Measurements from ENCODE around the gene TMEM144.

The TMEM144 gene

DNA sequence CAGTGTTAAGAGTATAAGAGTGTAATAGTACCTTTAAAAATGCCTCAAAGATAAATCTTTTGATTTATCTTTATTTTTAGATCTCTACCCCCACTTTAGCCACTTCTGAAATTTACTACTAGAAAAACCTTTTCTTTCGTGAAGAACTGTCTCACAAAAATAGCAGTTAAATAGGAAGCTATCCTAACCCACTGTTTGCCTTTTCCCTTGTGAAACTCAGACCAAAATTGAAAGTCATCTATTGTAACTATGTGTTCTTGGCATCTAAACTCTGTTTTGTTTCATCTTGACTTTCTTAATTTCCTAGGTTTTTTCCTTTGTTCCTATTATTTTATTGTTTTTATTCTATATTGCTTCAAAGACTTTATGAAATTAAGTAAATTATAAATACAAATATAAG lies 7.8 kb upstream of the TMEM144 start:
- TF ChIP-seq, protein P1, sequence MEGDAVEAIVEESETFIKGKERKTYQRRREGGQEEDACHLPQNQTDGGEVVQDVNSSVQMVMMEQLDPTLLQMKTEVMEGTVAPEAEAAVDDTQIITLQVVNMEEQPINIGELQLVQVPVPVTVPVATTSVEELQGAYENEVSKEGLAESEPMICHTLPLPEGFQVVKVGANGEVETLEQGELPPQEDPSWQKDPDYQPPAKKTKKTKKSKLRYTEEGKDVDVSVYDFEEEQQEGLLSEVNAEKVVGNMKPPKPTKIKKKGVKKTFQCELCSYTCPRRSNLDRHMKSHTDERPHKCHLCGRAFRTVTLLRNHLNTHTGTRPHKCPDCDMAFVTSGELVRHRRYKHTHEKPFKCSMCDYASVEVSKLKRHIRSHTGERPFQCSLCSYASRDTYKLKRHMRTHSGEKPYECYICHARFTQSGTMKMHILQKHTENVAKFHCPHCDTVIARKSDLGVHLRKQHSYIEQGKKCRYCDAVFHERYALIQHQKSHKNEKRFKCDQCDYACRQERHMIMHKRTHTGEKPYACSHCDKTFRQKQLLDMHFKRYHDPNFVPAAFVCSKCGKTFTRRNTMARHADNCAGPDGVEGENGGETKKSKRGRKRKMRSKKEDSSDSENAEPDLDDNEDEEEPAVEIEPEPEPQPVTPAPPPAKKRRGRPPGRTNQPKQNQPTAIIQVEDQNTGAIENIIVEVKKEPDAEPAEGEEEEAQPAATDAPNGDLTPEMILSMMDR (conservative IDR thresholded peaks at IDR 0.05), result no peak
- H3K27ac ChIP-seq, result no peak overlapping the region

DNA sequence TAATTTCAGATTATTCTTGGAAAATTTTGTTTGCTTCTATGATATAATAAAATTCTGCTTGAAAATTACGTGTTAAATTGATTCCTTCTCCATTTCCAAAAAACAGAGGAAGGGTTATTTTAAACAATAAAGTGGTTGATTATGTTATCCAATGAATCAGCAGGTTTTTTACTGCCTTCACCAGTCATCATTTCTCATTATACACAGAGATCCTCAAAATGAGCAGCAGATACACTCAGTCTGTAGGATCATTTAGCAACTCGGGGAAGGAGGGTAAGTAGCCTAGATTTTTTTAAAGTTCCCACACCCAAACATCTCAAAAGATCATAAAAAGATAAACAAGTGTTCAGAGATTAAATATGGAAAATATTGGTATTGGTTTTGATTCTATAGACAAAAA lies 6.8 kb upstream of the TMEM144 start:
- TF ChIP-seq, protein P1 (conservative IDR thresholded peaks at IDR 0.05), result no peak
- no peak overlapping the region for H3K27ac ChIP-seq

DNA sequence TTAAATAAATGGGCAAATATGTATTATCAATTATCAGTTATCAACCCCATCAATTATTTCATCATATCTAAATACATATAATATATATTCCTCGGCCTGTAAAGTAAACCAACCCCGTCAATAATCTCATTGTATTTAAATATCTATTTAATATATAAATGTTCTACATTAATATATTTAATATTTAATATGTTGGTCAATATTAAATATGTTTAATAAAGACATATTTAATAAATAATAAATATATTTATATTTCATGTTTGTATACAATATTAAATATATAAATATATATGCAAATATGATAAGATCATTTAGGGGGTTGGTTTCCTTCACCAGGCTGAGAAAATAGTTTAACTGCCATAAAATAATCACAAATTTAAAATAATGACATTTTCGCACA lies 6.4 kb upstream of the TMEM144 start:
- TF ChIP-seq, protein P1 (conservative IDR thresholded peaks at IDR 0.05), result no peak
- H3K27ac ChIP-seq, result no peak overlapping the region

DNA sequence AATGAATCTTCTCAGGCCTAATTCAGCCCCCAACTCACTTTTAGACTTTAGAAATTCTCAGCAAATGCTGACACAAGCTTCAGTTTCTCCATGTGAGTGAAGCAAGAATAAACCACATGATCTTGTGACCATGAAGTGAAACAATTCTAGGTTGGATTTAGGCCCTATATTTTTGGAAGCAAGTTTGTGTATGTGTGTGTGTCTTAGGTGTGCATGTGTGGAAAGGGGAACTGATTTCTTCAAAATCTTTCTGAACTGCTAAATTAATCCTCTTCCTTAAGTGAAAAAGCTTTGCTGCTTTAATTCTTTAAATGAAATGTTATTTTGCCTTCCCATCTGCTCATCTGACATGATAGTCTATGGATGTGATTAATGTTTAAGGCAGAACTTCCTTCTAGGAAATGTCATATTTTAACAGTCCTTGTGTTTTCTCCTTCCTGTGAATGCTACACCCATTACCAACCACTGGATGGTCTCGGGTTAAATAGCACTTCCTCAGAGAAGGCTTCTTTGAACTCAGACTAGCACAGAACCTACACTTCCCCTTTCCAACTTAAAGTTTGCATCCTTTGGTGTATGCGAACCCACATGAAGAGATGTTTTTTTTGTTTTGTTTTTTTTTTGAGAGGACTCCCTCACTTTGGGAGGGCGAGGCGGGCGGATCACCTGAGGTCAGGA lies 1.2 kb upstream of the TMEM144 start:
- peak overlapping the region; percentile 81 for H3K27ac ChIP-seq
- TF ChIP-seq, protein P1 (conservative IDR thresholded peaks at IDR 0.05), result no peak

DNA sequence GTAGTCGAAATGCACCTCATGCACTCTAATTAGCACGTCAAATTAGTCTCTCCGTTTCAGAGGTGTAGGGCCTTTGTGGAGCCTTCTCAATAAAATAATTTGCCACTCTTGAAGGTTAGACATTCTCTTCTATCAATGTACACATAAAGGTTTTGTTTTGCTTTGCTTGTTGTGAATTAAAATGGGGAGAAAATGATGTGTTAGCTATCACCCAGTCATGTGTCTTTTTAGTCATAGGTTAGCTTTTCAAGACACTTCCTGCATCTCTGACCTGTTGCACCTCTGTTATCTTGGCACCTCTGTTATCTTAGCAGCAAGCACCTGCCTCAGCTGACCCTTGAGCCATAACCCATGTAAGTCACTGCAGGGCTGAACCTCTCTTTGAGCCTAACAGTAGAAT lies 936 bp downstream of the TMEM144 start:
- peak overlapping the region; percentile 81 for H3K27ac ChIP-seq
- TF ChIP-seq, protein P1 (conservative IDR thresholded peaks at IDR 0.05), result no peak

DNA sequence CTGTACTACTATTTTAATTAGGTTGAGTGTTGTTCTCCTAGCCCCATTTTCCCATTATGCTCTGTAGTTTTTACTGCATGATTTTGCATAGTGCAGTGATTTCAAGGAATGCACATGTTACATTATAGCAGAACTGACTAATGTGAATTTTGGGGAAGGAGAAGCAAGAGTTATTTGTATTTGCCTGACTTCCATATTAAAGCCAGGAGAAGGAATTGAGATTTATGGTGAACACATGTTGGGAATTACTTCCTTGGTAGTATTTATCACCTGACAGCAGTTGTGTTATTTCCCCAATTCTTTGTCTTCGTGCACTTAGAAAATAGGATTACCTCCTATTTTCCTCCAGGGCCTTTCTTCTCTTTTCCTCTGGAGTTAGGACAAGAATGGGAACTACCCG lies 3.2 kb downstream of the TMEM144 start:
- H3K27ac ChIP-seq, result no peak overlapping the region
- TF ChIP-seq, protein P1 (conservative IDR thresholded peaks at IDR 0.05), result no peak

DNA sequence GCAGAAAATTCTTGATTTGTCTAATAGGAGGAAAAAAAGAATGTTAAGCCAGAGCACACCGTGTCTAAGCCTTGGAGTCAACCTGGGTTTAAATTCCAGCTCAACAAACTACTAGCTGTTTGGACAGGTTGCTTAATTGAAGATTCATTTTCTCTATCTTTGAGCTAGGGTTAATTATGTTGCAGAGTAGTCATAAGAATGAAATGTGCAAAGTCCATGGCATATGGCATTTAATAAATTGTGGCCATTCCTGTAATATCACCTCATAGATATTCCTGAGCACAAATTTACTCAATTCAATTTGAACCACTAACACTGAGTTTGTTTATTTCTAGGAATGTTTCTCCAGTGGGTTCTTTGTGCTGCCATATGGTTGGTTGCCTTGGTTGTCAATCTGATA lies 4.6 kb downstream of the TMEM144 start:
- TF ChIP-seq, protein P1 (conservative IDR thresholded peaks at IDR 0.05), result no peak
- no peak overlapping the region for H3K27ac ChIP-seq

Data from VCaP (cell line).